HCT116 (cell line): ENCODE results near the gene WASHC3. TPM values are rescaled to one million over a fixed set of nuclear protein-coding genes. Genes with fewer than 3 reads are reported as not detected.

ENCODE experiments used
- ATAC-seq: fragments of 200-7000 bp; cut with Tn5 transposase; 2 replicates; pipeline ENCODE4 v1.9.1; 2020; ENCODE audit warnings: mild to moderate bottlenecking, moderate library complexity
- BruUV-seq: library from RNA; stranded (reverse); fragments of 400-500 nt; replicated peaks from 2 replicates; lab custom pipeline; 2021; lab: Mats Ljungman, UMichigan
- CTCF ChIA-PET: fragments of 300-600 bp; sonication (Branson Sonifier 250); formaldehyde crosslinking; loops from one replicate; lab custom pipeline; 2021; ENCODE audit warnings: antibody characterized with exemption; lab: Charles Lee
- POLR2A ChIA-PET: fragments of 300-600, 350-600 bp; sonication (Branson Sonifier 250); formaldehyde crosslinking; loops from one replicate; lab custom pipeline; 2021; ENCODE audit warnings: antibody characterized with exemption; lab: Charles Lee
- RAD21 ChIA-PET, 2 experiments: fragments of 300-600 bp; sonication (Branson Sonifier 250); formaldehyde crosslinking; loops; one replicate each; lab custom pipeline; 2023; ENCODE audit warnings: low total read pairs in 2 of 2; ENCODE audit not compliant: uncharacterized antibody in 2 of 2, unreplicated experiment in 2 of 2, low non-redundant PET in 1 of 2; lab: Charles Lee
- DNase-seq: peaks from one replicate; pipeline ENCODE4 v3.0.0-alpha.2; 2010; ENCODE audit warnings: low read depth, low spot score
- H2AFZ ChIP-seq: fragments of 200-600 bp; shearing (Covaris generic), sonication (generic); 2 replicates; pipeline ENCODE4 v1.6.1; 2017; ENCODE audit warnings: low read depth, mixed run types, mixed read lengths, antibody characterized with exemption, low read length; ENCODE audit not compliant: poor library complexity, severe bottlenecking
- H3K27ac ChIP-seq: 2 replicates; pipeline ENCODE4 v1.5.1; 2012; ENCODE audit warnings: low read depth, low read length
- H3K27me3 ChIP-seq: fragments of 200-600 bp; sonication (generic); 2 replicates; pipeline ENCODE4 v1.6.1; 2016; ENCODE audit warnings: mixed run types, low read length, mixed read lengths; ENCODE audit not compliant: insufficient read depth
- H3K36me3 ChIP-seq, 2 experiments: fragments of 200-500 bp in 1 of 2; fragments of 200-600 bp in 1 of 2; sonication (Bioruptor generic) in 1 of 2; sonication (generic) in 1 of 2; 2 replicates each; pipeline versions ENCODE4 v1.5.1 to v1.6.1; 2014 to 2016; ENCODE audit warnings: low read length in 2 of 2, inconsistent platforms in 1 of 2, mixed read lengths in 1 of 2, mixed run types in 1 of 2; ENCODE audit not compliant: insufficient read depth in 2 of 2, control insufficient read depth in 1 of 2
- H3K4me1 ChIP-seq, 2 experiments: fragments of 200-600 bp in 1 of 2; sonication (generic) in 1 of 2; 2 replicates each; pipeline versions ENCODE4 v1.5.1 to v1.6.1; 2012 to 2017; ENCODE audit warnings: low read length in 2 of 2, inconsistent platforms in 1 of 2, mild to moderate bottlenecking in 1 of 2, mixed read lengths in 1 of 2, mixed run types in 1 of 2, moderate library complexity in 1 of 2; ENCODE audit not compliant: insufficient read depth in 2 of 2, control insufficient read depth in 1 of 2
- H3K4me2 ChIP-seq: fragments of 200-600 bp; sonication (generic); 2 replicates; pipeline ENCODE4 v1.6.1; 2017; ENCODE audit warnings: mixed run types, low read length, mixed read lengths
- H3K4me3 ChIP-seq, 2 experiments: fragments of 200-600 bp in 1 of 2; sonication (generic) in 1 of 2; replicated peaks in 1 of 2; 2 replicates each; pipeline ENCODE4 v1.5.1; 2011 to 2016; ENCODE audit warnings: low read length in 2 of 2, control low read depth in 1 of 2, low read depth in 1 of 2, mild to moderate bottlenecking in 1 of 2, mixed read lengths in 1 of 2, mixed run types in 1 of 2
- H3K79me2 ChIP-seq: fragments of 200-600 bp; sonication (generic); 2 replicates; pipeline ENCODE4 v1.6.1; 2017; ENCODE audit warnings: mild to moderate bottlenecking, mixed run types, low read length, moderate library complexity, mixed read lengths; ENCODE audit not compliant: insufficient read depth
- H3K9ac ChIP-seq: fragments of 200-600 bp; sonication (generic); 2 replicates; pipeline ENCODE4 v1.6.1; 2016; ENCODE audit warnings: low read length, mixed read lengths
- H3K9me2 ChIP-seq: fragments of 200-600 bp; sonication (generic), shearing (Covaris generic); 2 replicates; pipeline ENCODE4 v1.6.1; 2017; ENCODE audit warnings: mixed run types, mild to moderate bottlenecking, moderate library complexity; ENCODE audit not compliant: insufficient read depth
- H3K9me3 ChIP-seq, 2 experiments: fragments of 200-500 bp in 1 of 2; fragments of 200-600 bp in 1 of 2; sonication (Bioruptor generic) in 1 of 2; sonication (generic) in 1 of 2; 2 replicates each; pipeline ENCODE4 v1.6.1; 2014 to 2017; ENCODE audit warnings: low read length in 2 of 2, mixed read lengths in 2 of 2, inconsistent platforms in 1 of 2, low read depth in 1 of 2, mild to moderate bottlenecking in 1 of 2, mixed run types in 1 of 2, moderate library complexity in 1 of 2; ENCODE audit not compliant: control insufficient read depth in 1 of 2, insufficient read depth in 1 of 2
- H4K20me1 ChIP-seq: fragments of 200-600 bp; sonication (generic), shearing (Covaris generic); 2 replicates; pipeline ENCODE4 v1.6.1; 2017; ENCODE audit warnings: mixed run types, mild to moderate bottlenecking, moderate library complexity; ENCODE audit not compliant: insufficient read depth
- ATF3 ChIP-seq: IDR thresholded peaks from 2 replicates; pipeline ENCODE4 v1.6.1; 2012
- CBX3 ChIP-seq: IDR thresholded peaks from 2 replicates; pipeline ENCODE4 v1.6.1; 2012; ENCODE audit warnings: low read depth
- CEBPB ChIP-seq: IDR thresholded peaks from 2 replicates; pipeline ENCODE4 v1.6.1; 2012; ENCODE audit warnings: low read depth
- CTCF ChIP-seq, 3 experiments: fragments of 200-600 bp in 1 of 3; sonication (generic) in 1 of 3; IDR thresholded peaks in 2 of 3; conservative IDR thresholded peaks in 1 of 3; 2 replicates each; pipeline ENCODE4 v1.5.1; 2012 to 2017; ENCODE audit warnings: low read depth in 2 of 3, low read length in 2 of 3, antibody characterized with exemption in 1 of 3, borderline replicate concordance in 1 of 3, control low read depth in 1 of 3, mild to moderate bottlenecking in 1 of 3, mixed read lengths in 1 of 3, mixed run types in 1 of 3, moderate library complexity in 1 of 3; ENCODE audit not compliant: insufficient read depth in 1 of 3
- EGR1 ChIP-seq: IDR thresholded peaks from 2 replicates; pipeline ENCODE4 v1.6.1; 2012; ENCODE audit warnings: low read depth
- ELF1 ChIP-seq: IDR thresholded peaks from 2 replicates; pipeline ENCODE4 v1.6.1; 2012; ENCODE audit warnings: low read depth, borderline replicate concordance
- EZH2 ChIP-seq: fragments of 200-600 bp; sonication (generic); IDR thresholded peaks from 2 replicates; pipeline ENCODE4 v1.6.1; 2017; ENCODE audit warnings: antibody characterized with exemption, mixed run types
- EZH2phosphoT487 ChIP-seq: fragments of 200-600 bp; IDR thresholded peaks from 2 replicates; pipeline ENCODE4 v1.6.1; 2018; ENCODE audit warnings: antibody characterized with exemption, borderline replicate concordance
- FOSL1 ChIP-seq: IDR thresholded peaks from 2 replicates; pipeline ENCODE4 v1.6.1; 2012; ENCODE audit warnings: low read depth
- JUND ChIP-seq: IDR thresholded peaks from 2 replicates; pipeline ENCODE4 v1.6.1; 2012
- MAX ChIP-seq: IDR thresholded peaks from 2 replicates; pipeline ENCODE4 v1.6.1; 2012
- POLR2A ChIP-seq: IDR thresholded peaks from 2 replicates; pipeline ENCODE4 v1.7.0; 2011; ENCODE audit warnings: borderline replicate concordance; ENCODE audit not compliant: insufficient read depth, insufficient read length; ENCODE audit errors: extremely low read depth
- POLR2AphosphoS5 ChIP-seq: IDR thresholded peaks from 2 replicates; pipeline ENCODE4 v1.6.1; 2011; ENCODE audit warnings: mild to moderate bottlenecking, low read depth, low read length, moderate library complexity
- REST ChIP-seq: IDR thresholded peaks from 2 replicates; pipeline ENCODE4 v1.6.1; 2012; ENCODE audit warnings: low read depth
- SP1 ChIP-seq: IDR thresholded peaks from 2 replicates; pipeline ENCODE4 v1.6.1; 2012; ENCODE audit warnings: low read depth
- SRF ChIP-seq: IDR thresholded peaks from 2 replicates; pipeline ENCODE4 v1.6.1; 2012; ENCODE audit warnings: low read depth
- ZFX ChIP-seq: fragments of 450-650 bp; IDR thresholded peaks from 2 replicates; pipeline ENCODE4 v1.6.1; 2017
- ZNF274 ChIP-seq: fragments of 200-500 bp; sonication (Bioruptor generic); IDR thresholded peaks from 2 replicates; pipeline ENCODE4 v1.6.1; 2014; ENCODE audit warnings: mild to moderate bottlenecking, low read depth, low read length, inconsistent platforms
- intact Hi-C: fragments of 100-400 bp; cut with micrococcal nuclease; formaldehyde crosslinking; loops from 2 replicates; pipeline ENCODE4 v1.10.0; 2022
- total RNA-seq: library from RNA; stranded (reverse); gene quantifications from one replicate; pipeline ENCODE4 v1.2.1, GENCODE V29; 2021; ENCODE audit not compliant: unreplicated experiment
- TF ChIP-seq, protein P1 (sequence below): IDR thresholded peaks from 2 replicates; pipeline ENCODE4 v1.6.1; 2011; ENCODE audit warnings: mild to moderate bottlenecking, low read length, moderate library complexity; ENCODE audit not compliant: insufficient replicate concordance; ENCODE audit errors: extremely low read depth

The WASHC3 gene
- total RNA-seq, 1 experiment from 2014 or later = 15.6 TPM

DNA sequence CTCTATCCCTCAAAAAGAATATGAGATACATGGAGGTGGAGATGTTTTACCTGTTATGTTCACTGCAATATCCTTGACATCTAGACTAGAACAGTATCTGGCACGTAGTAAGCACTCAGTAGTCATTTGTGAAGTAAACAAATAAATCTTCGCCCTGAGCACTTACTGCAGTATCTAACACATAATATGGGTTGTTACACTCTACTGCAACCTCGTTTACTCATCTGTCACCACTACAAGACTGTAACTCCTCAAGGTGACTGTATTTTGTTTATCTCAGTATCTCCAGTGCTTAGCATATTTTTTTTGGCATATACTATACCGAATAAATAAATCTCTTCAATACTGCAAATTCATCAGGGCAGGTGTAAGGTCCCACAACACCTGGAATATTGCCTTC is 66.1 kb downstream of the WASHC3 start:
- Histone ChIP-seq H3K4me3 (no peak overlapping the region), H3K36me3 (no peaks in the 10 kb centered on the region), H3K9ac (no peak overlapping the region), H3K4me1 (no peaks in the 10 kb centered on the region), H4K20me1 (no peaks in the 10 kb centered on the region), H3K4me2 (no peak overlapping the region), H3K27ac (no peak overlapping the region), H3K27me3 (no peaks in the 10 kb centered on the region), H3K79me2 (no peaks in the 10 kb centered on the region), H3K9me3 (no peaks in the 10 kb centered on the region), H3K9me2 (no peaks in the 10 kb centered on the region), H2AFZ (no peak overlapping the region)
- intact Hi-C loops = no loop called here
- no TSS peak for BruUV-seq
- no peak for DNase-seq
- ChIA-PET CTCF (no interaction called here), RAD21 (no interaction called here), POLR2A (no interaction called here)
- no peak for TF ChIP-seq SP1
- TF ChIP-seq REST = no peak
- TF ChIP-seq ELF1 = no peak
- TF ChIP-seq CBX3 = no peak
- TF ChIP-seq CEBPB = no peak
- no peak for TF ChIP-seq FOSL1
- TF ChIP-seq, protein P1, sequence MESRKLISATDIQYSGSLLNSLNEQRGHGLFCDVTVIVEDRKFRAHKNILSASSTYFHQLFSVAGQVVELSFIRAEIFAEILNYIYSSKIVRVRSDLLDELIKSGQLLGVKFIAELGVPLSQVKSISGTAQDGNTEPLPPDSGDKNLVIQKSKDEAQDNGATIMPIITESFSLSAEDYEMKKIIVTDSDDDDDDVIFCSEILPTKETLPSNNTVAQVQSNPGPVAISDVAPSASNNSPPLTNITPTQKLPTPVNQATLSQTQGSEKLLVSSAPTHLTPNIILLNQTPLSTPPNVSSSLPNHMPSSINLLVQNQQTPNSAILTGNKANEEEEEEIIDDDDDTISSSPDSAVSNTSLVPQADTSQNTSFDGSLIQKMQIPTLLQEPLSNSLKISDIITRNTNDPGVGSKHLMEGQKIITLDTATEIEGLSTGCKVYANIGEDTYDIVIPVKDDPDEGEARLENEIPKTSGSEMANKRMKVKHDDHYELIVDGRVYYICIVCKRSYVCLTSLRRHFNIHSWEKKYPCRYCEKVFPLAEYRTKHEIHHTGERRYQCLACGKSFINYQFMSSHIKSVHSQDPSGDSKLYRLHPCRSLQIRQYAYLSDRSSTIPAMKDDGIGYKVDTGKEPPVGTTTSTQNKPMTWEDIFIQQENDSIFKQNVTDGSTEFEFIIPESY = no peak
- TF ChIP-seq EZH2phosphoT487 = no peak
- TF ChIP-seq JUND = no peak
- TF ChIP-seq POLR2AphosphoS5 = no peak
- no peak for TF ChIP-seq CTCF (IDR thresholded peaks at IDR 0.05 in 2 of 3, conservative IDR thresholded peaks at IDR 0.05 in 1 of 3; ENCODE audit: borderline replicate concordance in 1 of 3, insufficient read depth in 1 of 3, low read depth in 2 of 3, low read length in 2 of 3)
- TF ChIP-seq POLR2A = no peak
- no peak for TF ChIP-seq MAX
- no peak for TF ChIP-seq EZH2
- no peak for TF ChIP-seq EGR1
- no peak for TF ChIP-seq ATF3
- TF ChIP-seq ZFX = no peak
- no peak for TF ChIP-seq SRF
- no peak for TF ChIP-seq ZNF274
- no peak for ATAC-seq
